HL-60 (cell line): ENCODE measurements around the gene WASHC3.
A peak's percentile ranks its signal among the peaks of the same experiment; 100 is the strongest.
"Not testable (repeated sequence)": the region's sequence is repeated elsewhere in the genome, so short reads cannot be mapped to it uniquely, and the experiment has no call there.

Experiments
- DNase-seq, 2 experiments: peaks; one replicate each; pipeline ENCODE4 v3.0.0-alpha.2; 2010 to 2020; ENCODE audit warnings: low read depth in 1 of 2, low spot score in 1 of 2
- H3K27ac ChIP-seq: fragments of 250-450 bp; sonication (Bioruptor Pico); replicated peaks from 2 replicates; pipeline ENCODE4 v1.5.1; 2020; ENCODE audit warnings: mild to moderate bottlenecking, moderate library complexity
- H3K27me3 ChIP-seq: fragments of 250-450 bp; sonication (Bioruptor Pico); 2 replicates; pipeline ENCODE4 v1.5.1; 2021; ENCODE audit warnings: mild to moderate bottlenecking, moderate library complexity; ENCODE audit not compliant: insufficient read depth, poor library complexity, severe bottlenecking
- H3K4me3 ChIP-seq: replicated peaks from 2 replicates; pipeline ENCODE4 v1.5.1; 2011; ENCODE audit warnings: mild to moderate bottlenecking, control low read depth, low read length; ENCODE audit not compliant: insufficient read depth
- CTCF ChIP-seq: IDR thresholded peaks from one replicate; pipeline ENCODE4 v1.5.1; 2011; ENCODE audit warnings: low read length, control low read depth, inconsistent platforms; ENCODE audit not compliant: insufficient read depth
- GABPA ChIP-seq: IDR thresholded peaks from 2 replicates; pipeline ENCODE4 v1.6.1; 2012; ENCODE audit warnings: low read depth
- POLR2AphosphoS5 ChIP-seq: IDR thresholded peaks from 2 replicates; pipeline ENCODE4 v1.6.1; 2012; ENCODE audit warnings: low read depth
- REST ChIP-seq: IDR thresholded peaks from 2 replicates; pipeline ENCODE4 v1.6.1; 2012; ENCODE audit warnings: low read depth; ENCODE audit not compliant: insufficient replicate concordance
- SPI1 ChIP-seq: IDR thresholded peaks from 2 replicates; pipeline ENCODE4 v1.6.1; 2012; ENCODE audit warnings: low read depth, mild to moderate bottlenecking, borderline replicate concordance

The WASHC3 gene

DNA sequence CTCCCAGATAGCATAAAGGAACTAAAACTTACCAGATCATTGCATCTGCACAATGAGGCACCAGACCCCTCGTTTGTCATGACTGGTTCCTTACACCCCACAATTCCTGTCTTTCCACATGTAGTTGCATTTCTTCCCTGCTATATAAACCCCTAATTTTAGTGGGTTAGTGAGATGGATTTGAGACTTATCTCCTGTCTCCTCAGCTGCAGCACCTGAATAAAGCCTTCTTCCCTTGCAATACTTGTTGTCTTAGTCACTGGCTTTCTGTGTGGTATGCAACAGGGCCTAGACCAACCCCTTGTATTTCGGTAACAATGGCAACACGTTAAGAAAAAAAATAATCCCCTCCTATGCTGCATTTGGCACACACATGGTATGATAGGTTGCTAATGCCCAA lies 45.1 kb upstream of the WASHC3 start:
- Histone ChIP-seq H3K4me3 (no peak overlapping the region), H3K27me3 (no peaks in the 10 kb centered on the region), H3K27ac (no peak overlapping the region)
- TF ChIP-seq POLR2AphosphoS5: no peak
- DNase-seq: no peak

DNA sequence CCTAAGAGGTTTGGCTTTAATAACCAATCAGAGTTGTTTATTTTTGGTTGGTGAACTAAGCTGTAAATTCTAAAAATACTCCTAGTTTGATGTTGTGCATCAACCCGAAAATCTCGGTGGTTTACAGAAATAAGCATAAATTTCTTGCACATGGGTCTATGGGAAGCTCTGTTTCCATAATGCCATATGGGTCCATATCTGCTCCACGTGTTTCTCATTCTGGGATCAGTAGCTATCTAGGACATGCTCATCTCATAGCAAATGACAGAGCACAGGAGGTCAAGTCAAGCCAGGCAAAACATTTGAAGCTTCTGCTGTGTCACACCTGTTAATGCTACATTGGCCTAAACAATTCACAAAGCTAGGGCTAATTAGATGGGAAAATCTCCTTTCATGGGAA lies 35.1 kb upstream of the WASHC3 start:
- no peak for DNase-seq
- TF ChIP-seq GABPA (no peak), REST (no peak), SPI1 (no peak), CTCF (no peak), POLR2AphosphoS5 (no peak)
- Histone ChIP-seq H3K27ac (no peak overlapping the region), H3K4me3 (no peak overlapping the region), H3K27me3 (no peaks in the 10 kb centered on the region)

- H3K27ac ChIP-seq: no peak overlapping the region
- DNase-seq: no peak
- TF ChIP-seq REST: no peak
- no peak for TF ChIP-seq GABPA
- peak; percentile 14 for TF ChIP-seq CTCF
- no peak for TF ChIP-seq POLR2AphosphoS5
- H3K27me3 ChIP-seq: no peaks in the 10 kb centered on the region
- no peak overlapping the region for H3K4me3 ChIP-seq
These were observed 34.0 kb upstream of the WASHC3 start for GRCh38 chr12:102095677-102096263.

GRCh38 chr12:102093319-102093718 lies 31.5 kb upstream of the WASHC3 start:
- TF ChIP-seq SPI1 (no peak), REST (no peak), CTCF (no peak), POLR2AphosphoS5 (no peak), GABPA (no peak)
- no peak overlapping the region for H3K27ac ChIP-seq
- H3K27me3 ChIP-seq: no peaks in the 10 kb centered on the region
- no peak overlapping the region for H3K4me3 ChIP-seq
- DNase-seq: no peak

GRCh38 chr12:102089228-102089835 lies 27.5 kb upstream of the WASHC3 start:
- DNase-seq, H3K4me3 ChIP-seq, H3K27ac ChIP-seq, H3K27me3 ChIP-seq: not testable (repeated sequence)
